ENCODE data around the gene NKX2-1. TPM values are rescaled to one million over a fixed set of nuclear protein-coding genes. Genes with fewer than 3 reads are reported as not detected.

The NKX2-1 gene
- total and polyA plus RNA-seq, 10 of the 15 experiments (the other 5 are each of a cell fraction or from before 2014, with no cell fraction given): 0.03 TPM; not detected in 9

- TF ChIP-seq ZNF687 (IDR thresholded peaks at IDR 0.05) (no peak), SUZ12 (IDR thresholded peaks at IDR 0.05; ENCODE audit: unreplicated experiment) (no peak), CEBPB (IDR thresholded peaks at IDR 0.05; ENCODE audit: borderline replicate concordance in 1 of 2, low read depth in 2 of 2, low read length in 2 of 2) (no peak), NFYA (IDR thresholded peaks at IDR 0.05; ENCODE audit: borderline replicate concordance, low read depth, low read length) (no peak), MTA3 (IDR thresholded peaks at IDR 0.05; ENCODE audit: borderline replicate concordance, low read length) (no peak)
Measured at GRCh38 chr14:36496346-36496745, 23.7 kb downstream of the NKX2-1 start (continued).

- ChIA-PET CTCF (no interaction called here), SMC1A (ENCODE audit: uncharacterized antibody, unreplicated experiment) (interaction anchor here (2.4 kb wide), 1 partner anchor 10 kb away, joined by 7 read pairs; no protein-coding TSS in a partner anchor), RAD21 (ENCODE audit: unreplicated experiment) (no interaction called here), POLR2A (no interaction called here)
- no peaks in the 10 kb centered on the region for H3K79me2 ChIP-seq (ENCODE audit: control insufficient read depth, insufficient read depth, low read length)
- intact Hi-C loops (cut with micrococcal nuclease; ENCODE audit: unreplicated experiment): no loop called here
- no peak overlapping the region for H3K27ac ChIP-seq (ENCODE audit: control insufficient read depth, insufficient read depth)
- ATAC-seq (no peak), FAIRE-seq (no peak), DNase-seq (ENCODE audit: low read depth, low spot score) (no peak)
- H3K9ac ChIP-seq (ENCODE audit: control insufficient read depth, insufficient read depth, low read length): no peak overlapping the region
- no peak overlapping the region for H2AFZ ChIP-seq (ENCODE audit: control insufficient read depth, low read depth, low read length)
- 0% methylated on average over 3 of the region's 3 CpGs for WGBS (ENCODE audit: insufficient coverage, insufficient replicate concordance, low lambda C conversion rate, missing lambda C conversion rate)
- no peaks in the 10 kb centered on the region for H3K36me3 ChIP-seq (ENCODE audit: control insufficient read depth in 2 of 2, insufficient read depth in 2 of 2, low read length in 1 of 2)
- in situ Hi-C loops (cut with MboI): no loop called here
- H3K4me2 ChIP-seq (ENCODE audit: control insufficient read depth, insufficient read depth): no peak overlapping the region
- no peaks in the 10 kb centered on the region for H3K4me1 ChIP-seq (ENCODE audit: control insufficient read depth, insufficient read depth, low read length)
- H3K4me3 ChIP-seq: no peak overlapping the region
- H3K27me3 ChIP-seq (replicated peaks in 1 of 2; ENCODE audit: control insufficient read depth in 2 of 2, insufficient read depth in 2 of 2, low read length in 1 of 2): 0 out of 4 replicates have a peak, but pooled peaks cover 0 to 4% of the 10 kb centered on the region in 2 experiments
- BruUV-seq (replicated peaks): no TSS peak
- H4K20me1 ChIP-seq (ENCODE audit: control insufficient read depth, insufficient read depth): no peaks in the 10 kb centered on the region
- no peaks in the 10 kb centered on the region for H3K9me3 ChIP-seq (replicated peaks; ENCODE audit: control insufficient read depth, insufficient read depth, low read length)
- no peak for TF ChIP-seq SUPT20H (IDR thresholded peaks at IDR 0.05; ENCODE audit: borderline replicate concordance, control insufficient read depth, low read depth, low read length)
- no peak for TF ChIP-seq POLR2AphosphoS2 (IDR thresholded peaks at IDR 0.05; ENCODE audit: low read depth, low read length)
- TF ChIP-seq MAX (IDR thresholded peaks at IDR 0.05; ENCODE audit: low read depth, low read length): no peak
- TF ChIP-seq SKIL (IDR thresholded peaks at IDR 0.05; ENCODE audit: low read depth, poor library complexity, severe bottlenecking): no peak
- TF ChIP-seq POLR2A (IDR thresholded peaks at IDR 0.05; ENCODE audit: low read depth, low read length): no peak
- no peak for TF ChIP-seq RELA (IDR thresholded peaks at IDR 0.05; ENCODE audit: borderline replicate concordance, partially characterized antibody)
- no peak for TF ChIP-seq WRNIP1 (IDR thresholded peaks at IDR 0.05; ENCODE audit: borderline replicate concordance, low read depth, low read length)
Measured at GRCh38 chr14:36495666-36496065, 24.4 kb downstream of the NKX2-1 start.

Measured in GM12878 (cell line).